BJ (cell line): Measurements from ENCODE around the gene FAM124B. TPM values are rescaled to one million over a fixed set of nuclear protein-coding genes. Genes with fewer than 3 reads are reported as not detected.

ENCODE experiments used
- CTCF ChIA-PET: fragments of 350-600 bp; formaldehyde crosslinking; extraction: SDS; loops from one replicate; lab custom pipeline; 2021; ENCODE audit warnings: antibody characterized with exemption, inconsistent platforms; lab: Yijun Ruan, JAX
- POLR2A ChIA-PET: fragments of 300-600 bp; sonication (Branson Sonifier 250); formaldehyde crosslinking; extraction: SDS; loops from one replicate; lab custom pipeline; 2021; ENCODE audit warnings: antibody characterized with exemption; lab: Charles Lee
- DNase-seq: peaks from one replicate; pipeline ENCODE4 v3.0.0-alpha.2; 2011; ENCODE audit warnings: low read depth
- H3K27me3 ChIP-seq: 2 replicates; pipeline ENCODE4 v1.6.0; 2011; ENCODE audit warnings: low read length; ENCODE audit not compliant: control insufficient read depth, insufficient read depth
- H3K36me3 ChIP-seq: 2 replicates; pipeline ENCODE4 v1.5.1; 2011; ENCODE audit warnings: low read length; ENCODE audit not compliant: control insufficient read depth, insufficient read depth
- H3K4me3 ChIP-seq: 2 replicates; pipeline ENCODE4 v1.5.1; 2011; ENCODE audit warnings: low read depth, mild to moderate bottlenecking, control low read depth, low read length
- polyA plus RNA-seq: library from polyadenylated mRNA; depleted of rRNA; stranded (reverse); fragments of >200 nt; gene quantifications from 2 replicates; pipeline ENCODE4 v1.2.3, GENCODE V29; 2011
- TF ChIP-seq, protein P1 (sequence below): IDR thresholded peaks from 2 replicates; pipeline ENCODE4 v1.5.1; 2011; ENCODE audit warnings: low read depth, mild to moderate bottlenecking, control low read depth, inconsistent platforms, low read length, moderate library complexity; ENCODE audit not compliant: insufficient read depth

FAM124B gene
- polyA plus RNA-seq, 1 experiment, result 0.04 TPM

DNA sequence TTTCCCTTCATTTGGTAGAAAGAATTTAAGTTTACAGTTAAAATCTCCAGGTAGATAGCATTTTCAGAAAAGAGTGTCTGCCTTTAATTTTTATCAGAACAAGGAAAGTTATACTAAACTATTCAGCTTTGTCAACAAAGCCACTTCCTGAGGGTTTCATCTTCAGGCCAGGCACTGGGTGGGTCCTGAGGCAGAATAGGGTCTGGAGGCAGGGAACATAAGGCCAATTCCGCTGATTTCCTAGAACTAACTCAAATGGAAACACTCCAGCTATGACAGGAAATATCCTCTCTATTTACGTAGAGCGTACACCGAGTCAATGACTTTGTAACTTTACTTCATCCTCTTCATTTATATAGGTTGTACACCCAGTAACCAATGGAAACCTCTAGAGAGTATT lies 32.7 kb upstream of the FAM124B start:
- TF ChIP-seq, protein P1, sequence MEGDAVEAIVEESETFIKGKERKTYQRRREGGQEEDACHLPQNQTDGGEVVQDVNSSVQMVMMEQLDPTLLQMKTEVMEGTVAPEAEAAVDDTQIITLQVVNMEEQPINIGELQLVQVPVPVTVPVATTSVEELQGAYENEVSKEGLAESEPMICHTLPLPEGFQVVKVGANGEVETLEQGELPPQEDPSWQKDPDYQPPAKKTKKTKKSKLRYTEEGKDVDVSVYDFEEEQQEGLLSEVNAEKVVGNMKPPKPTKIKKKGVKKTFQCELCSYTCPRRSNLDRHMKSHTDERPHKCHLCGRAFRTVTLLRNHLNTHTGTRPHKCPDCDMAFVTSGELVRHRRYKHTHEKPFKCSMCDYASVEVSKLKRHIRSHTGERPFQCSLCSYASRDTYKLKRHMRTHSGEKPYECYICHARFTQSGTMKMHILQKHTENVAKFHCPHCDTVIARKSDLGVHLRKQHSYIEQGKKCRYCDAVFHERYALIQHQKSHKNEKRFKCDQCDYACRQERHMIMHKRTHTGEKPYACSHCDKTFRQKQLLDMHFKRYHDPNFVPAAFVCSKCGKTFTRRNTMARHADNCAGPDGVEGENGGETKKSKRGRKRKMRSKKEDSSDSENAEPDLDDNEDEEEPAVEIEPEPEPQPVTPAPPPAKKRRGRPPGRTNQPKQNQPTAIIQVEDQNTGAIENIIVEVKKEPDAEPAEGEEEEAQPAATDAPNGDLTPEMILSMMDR, result no peak
- H3K4me3 ChIP-seq, result no peak overlapping the region
- CTCF ChIA-PET, result no interaction called here

DNA sequence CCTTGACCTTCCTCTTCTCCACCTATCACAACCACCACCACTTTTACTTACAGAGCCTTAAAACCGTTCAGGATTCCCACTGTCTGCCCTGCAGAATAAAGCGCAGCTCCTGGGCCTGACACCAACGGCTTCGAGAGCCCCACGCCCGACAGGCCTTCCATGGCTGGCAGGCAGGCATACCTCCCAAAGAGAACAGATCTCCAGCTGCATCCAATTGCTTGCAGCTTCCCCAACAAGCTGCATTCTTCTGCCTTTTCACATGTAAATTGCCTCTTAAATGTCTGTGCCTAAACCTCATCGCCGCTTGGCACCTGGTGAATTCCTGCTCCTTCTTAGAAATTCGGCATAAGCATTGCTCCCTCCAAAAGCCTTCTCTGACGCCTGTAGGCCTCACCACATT lies 31.5 kb upstream of the FAM124B start:
- TF ChIP-seq, protein P1, result no peak

More for the DNA sequence above, 32.7 kb upstream of the FAM124B start:
- POLR2A ChIA-PET, result no interaction called here
- H3K27me3 ChIP-seq, result peaks cover 9% of the 10 kb centered on the region
- H3K36me3 ChIP-seq, result no peaks in the 10 kb centered on the region
- DNase-seq, result no peak

DNA sequence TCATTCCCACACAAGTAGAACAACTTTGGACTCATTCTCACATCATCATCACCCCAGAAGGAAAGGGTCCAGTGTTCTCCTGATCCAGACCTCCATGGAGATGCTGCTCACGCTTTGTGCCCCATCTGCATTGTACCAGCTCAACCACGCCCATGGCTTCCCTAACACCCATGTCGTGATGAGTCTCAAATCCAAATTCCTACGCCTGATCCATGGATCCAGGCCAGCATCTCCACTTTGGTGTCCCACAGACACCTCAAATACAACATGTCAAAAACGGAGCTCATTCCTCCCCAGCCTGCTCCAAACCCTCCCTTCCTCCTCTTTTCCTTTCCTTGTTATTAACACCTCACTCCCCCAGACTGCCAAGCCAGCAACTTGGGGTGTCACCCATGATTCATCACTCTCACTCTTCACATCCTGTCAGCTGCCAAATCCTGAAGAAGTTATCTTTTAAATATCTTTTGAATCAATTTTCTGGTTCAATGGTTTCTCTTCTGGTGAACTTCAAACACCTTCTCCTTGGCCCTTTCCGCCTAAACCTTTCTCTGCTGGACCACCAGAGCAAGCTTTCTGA lies 30.2 kb upstream of the FAM124B start:
- Histone ChIP-seq H3K27me3 (peaks cover 8% of the 10 kb centered on the region), H3K4me3 (no peak overlapping the region), H3K36me3 (no peaks in the 10 kb centered on the region)
- ChIA-PET POLR2A (no interaction called here), CTCF (interaction anchor here (1.6 kb wide), 1 partner anchor 20 kb away, joined by 4 read pairs; no protein-coding TSS in a partner anchor)
- TF ChIP-seq, protein P1, result no peak
- DNase-seq, result no peak

More for the DNA sequence above, 31.5 kb upstream of the FAM124B start:
- Histone ChIP-seq H3K27me3 (peaks cover 8% of the 10 kb centered on the region), H3K36me3 (no peaks in the 10 kb centered on the region), H3K4me3 (no peak overlapping the region)
- ChIA-PET CTCF (interaction anchor here (1.2 kb wide), 1 partner anchor 9 kb away, joined by 3 read pairs; no protein-coding TSS in a partner anchor), POLR2A (no interaction called here)
- DNase-seq, result no peak

DNA sequence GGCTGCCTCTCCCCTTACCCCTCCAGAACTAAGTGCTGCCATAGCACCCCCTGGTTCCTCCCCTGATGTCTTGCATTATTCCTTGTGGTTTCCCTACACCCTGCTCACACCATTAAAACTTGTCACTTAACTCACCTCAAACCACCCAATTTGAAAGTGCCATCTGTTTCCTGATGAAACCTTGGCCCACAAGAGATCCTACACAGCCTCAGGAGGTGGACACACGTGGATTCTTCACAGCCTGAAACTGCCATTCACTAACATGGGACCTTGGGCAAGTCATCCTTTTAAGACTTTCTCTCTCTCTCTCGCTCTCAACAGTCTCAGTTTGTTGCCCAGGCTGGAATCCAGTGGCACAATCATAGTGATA lies 27.5 kb upstream of the FAM124B start:
- POLR2A ChIA-PET, result no interaction called here
- Histone ChIP-seq H3K36me3 (no peaks in the 10 kb centered on the region), H3K27me3 (peaks cover 8% of the 10 kb centered on the region), H3K4me3 (no peak overlapping the region)
- CTCF ChIA-PET, result interaction anchor here (1.4 kb wide), 1 partner anchor 9 kb away, joined by 7 read pairs; no protein-coding TSS in a partner anchor
- DNase-seq, result no peak
- TF ChIP-seq, protein P1, result no peak

DNA sequence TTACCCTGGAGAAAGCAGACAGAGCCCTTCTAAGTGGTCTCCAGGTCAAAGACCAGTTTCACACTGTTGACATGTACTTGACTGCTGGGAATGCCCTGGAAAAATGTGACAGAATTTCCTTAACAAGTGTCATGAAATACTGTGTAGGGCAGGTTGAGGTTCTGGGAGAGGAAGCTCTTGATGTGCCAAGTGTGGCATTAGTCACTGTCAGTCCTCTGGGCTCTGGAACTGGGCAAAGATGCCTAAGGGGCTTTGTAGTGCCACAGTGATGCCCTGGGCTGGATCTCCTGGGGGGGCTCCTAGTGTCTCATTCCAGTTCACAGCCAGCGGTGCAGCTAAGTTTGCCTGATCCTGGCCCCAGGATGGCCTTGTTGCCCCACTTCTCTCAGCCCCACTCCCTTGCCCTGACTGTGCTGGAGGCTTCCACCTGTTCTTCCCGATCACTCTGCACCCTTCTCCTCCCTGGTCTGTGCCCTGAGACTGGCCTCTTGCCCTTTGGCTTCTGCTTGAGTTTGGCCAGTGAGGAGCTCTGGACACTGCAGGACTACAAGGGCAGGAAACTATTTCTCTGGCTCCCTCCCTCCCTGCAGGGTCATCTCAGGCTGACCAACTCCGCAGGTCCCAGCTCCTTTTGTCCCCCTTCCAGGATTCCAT lies 27.0 kb upstream of the FAM124B start:
- CTCF ChIA-PET, result no interaction called here
- H3K27me3 ChIP-seq, result peaks cover 8% of the 10 kb centered on the region
- H3K4me3 ChIP-seq, result no peak overlapping the region
- no peak for DNase-seq
- H3K36me3 ChIP-seq, result no peaks in the 10 kb centered on the region
- TF ChIP-seq, protein P1, result no peak
- POLR2A ChIA-PET, result no interaction called here
